Neural crest cell (in vitro differentiated cells): ENCODE results near the gene CPA4. TPM values are rescaled to one million over a fixed set of nuclear protein-coding genes. Genes with fewer than 3 reads are reported as not detected.

ENCODE experiments used
- DNase-seq: peaks from one replicate; pipeline ENCODE4 v3.0.0; 2021; ENCODE audit warnings: low read depth, mixed read lengths, low spot score
- H3K27ac Mint-ChIP-seq: one replicate; pipeline ENCODE4 v1.8.0; 2021; ENCODE audit warnings: mild to moderate bottlenecking, mixed read lengths; ENCODE audit not compliant: unreplicated experiment
- H3K27me3 Mint-ChIP-seq: 2 replicates; pipeline ENCODE4 v1.8.0; 2021; ENCODE audit warnings: low read depth, mild to moderate bottlenecking, mixed read lengths
- H3K36me3 Mint-ChIP-seq: 2 replicates; pipeline ENCODE4 v1.8.0; 2021; ENCODE audit warnings: low read depth, mild to moderate bottlenecking, mixed read lengths
- H3K4me1 Mint-ChIP-seq: 2 replicates; pipeline ENCODE4 v1.8.0; 2021; ENCODE audit warnings: mixed read lengths
- H3K4me3 Mint-ChIP-seq: one replicate; pipeline ENCODE4 v1.8.0; 2021; ENCODE audit warnings: mild to moderate bottlenecking, mixed read lengths
- H3K9me3 Mint-ChIP-seq: 2 replicates; pipeline ENCODE4 v1.8.0; 2021; ENCODE audit warnings: mixed read lengths
- CTCF ChIP-seq: fragments of 200-600 bp; sonication (generic); conservative IDR thresholded peaks from 2 replicates; pipeline ENCODE4 v1.5.0; 2021; ENCODE audit warnings: antibody characterized with exemption, mild to moderate bottlenecking
- total RNA-seq: library from RNA; stranded (reverse); gene quantifications from 2 replicates; pipeline ENCODE4 v1.2.1, GENCODE V29; 2021

Gene CPA4
- total RNA-seq, 1 donor from 2014 or later, result 0.72 TPM

- no peak overlapping the region for H3K27ac Mint-ChIP-seq
- H3K9me3 Mint-ChIP-seq, result peaks cover 8% of the 10 kb centered on the region
- peaks cover 36% of the 10 kb centered on the region for H3K4me1 Mint-ChIP-seq
- TF ChIP-seq CTCF, result no peak
- H3K36me3 Mint-ChIP-seq, result peaks cover 4% of the 10 kb centered on the region
- DNase-seq, result no peak
- H3K27me3 Mint-ChIP-seq, result no peaks in the 10 kb centered on the region
- H3K4me3 Mint-ChIP-seq, result no peak overlapping the region
Measured at GRCh38 chr7:130364451-130364850, 71.5 kb downstream of the CPA4 start.

- no peak for DNase-seq
- Mint-ChIP-seq H3K36me3 (peaks cover 4% of the 10 kb centered on the region), H3K4me3 (no peak overlapping the region), H3K27me3 (no peaks in the 10 kb centered on the region), H3K9me3 (peaks cover 4% of the 10 kb centered on the region), H3K27ac (peak overlapping the region; percentile 72), H3K4me1 (peaks cover 42% of the 10 kb centered on the region)
- no peak for TF ChIP-seq CTCF
Measured at GRCh38 chr7:130365088-130365487, 72.1 kb downstream of the CPA4 start.

- Mint-ChIP-seq H3K27me3 (no peaks in the 10 kb centered on the region), H3K27ac (peak overlapping the region; percentile 72), H3K9me3 (no peaks in the 10 kb centered on the region), H3K36me3 (peaks cover 4% of the 10 kb centered on the region), H3K4me1 (peaks cover 42% of the 10 kb centered on the region), H3K4me3 (no peak overlapping the region)
- DNase-seq, result no peak
- TF ChIP-seq CTCF, result no peak
Measured at GRCh38 chr7:130365511-130366441, 72.8 kb downstream of the CPA4 start.

- no peak overlapping the region for H3K27ac Mint-ChIP-seq
- peaks cover 42% of the 10 kb centered on the region for H3K4me1 Mint-ChIP-seq
- no peak for TF ChIP-seq CTCF
- no peaks in the 10 kb centered on the region for H3K27me3 Mint-ChIP-seq
- no peak for DNase-seq
- no peak overlapping the region for H3K4me3 Mint-ChIP-seq
- H3K36me3 Mint-ChIP-seq, result no peaks in the 10 kb centered on the region
- H3K9me3 Mint-ChIP-seq, result no peaks in the 10 kb centered on the region
Measured at GRCh38 chr7:130366564-130366963, 73.6 kb downstream of the CPA4 start.

- no peak for TF ChIP-seq CTCF
- no peaks in the 10 kb centered on the region for H3K36me3 Mint-ChIP-seq
- H3K27ac Mint-ChIP-seq, result no peak overlapping the region
- H3K9me3 Mint-ChIP-seq, result no peaks in the 10 kb centered on the region
- peaks cover 47% of the 10 kb centered on the region for H3K4me1 Mint-ChIP-seq
- H3K4me3 Mint-ChIP-seq, result no peak overlapping the region
- DNase-seq, result no peak
- no peaks in the 10 kb centered on the region for H3K27me3 Mint-ChIP-seq
Measured at GRCh38 chr7:130367088-130367755, 74.3 kb downstream of the CPA4 start.
